Activated CD4-positive, alpha-beta T cell treated with anti-CD3 and anti-CD28 coated beads for 1 hour (primary cell): ENCODE measurements around the gene ALDH1L1.

ENCODE experiments used
- DNase-seq: peaks from one replicate; pipeline ENCODE4 v3.0.0-alpha.2; 2020

Gene ALDH1L1

GRCh38 chr3:126117786-126118185 lies 62.6 kb downstream of the ALDH1L1 start:
- DNase-seq = no peak

- DNase-seq = no peak
Observed at GRCh38 chr3:126117212-126117611, 63.2 kb downstream of the ALDH1L1 start.

GRCh38 chr3:126116526-126116925 lies 63.9 kb downstream of the ALDH1L1 start:
- no peak for DNase-seq

GRCh38 chr3:126114443-126115386 lies 65.7 kb downstream of the ALDH1L1 start:
- DNase-seq = no peak

- no peak for DNase-seq
Observed at GRCh38 chr3:126113733-126114442, 66.5 kb downstream of the ALDH1L1 start.

GRCh38 chr3:126113238-126113555 lies 67.2 kb downstream of the ALDH1L1 start:
- no peak for DNase-seq

GRCh38 chr3:126112531-126113237 lies 67.7 kb downstream of the ALDH1L1 start:
- DNase-seq = no peak

- no peak for DNase-seq
Observed at GRCh38 chr3:126111566-126112475, 68.6 kb downstream of the ALDH1L1 start.

- no peak for DNase-seq
Observed at GRCh38 chr3:126111126-126111551, 69.2 kb downstream of the ALDH1L1 start.

GRCh38 chr3:126110431-126111125 lies 69.8 kb downstream of the ALDH1L1 start:
- DNase-seq = no peak

GRCh38 chr3:126109880-126110235 lies 70.5 kb downstream of the ALDH1L1 start:
- no peak for DNase-seq

GRCh38 chr3:126109146-126109879 lies 71.1 kb downstream of the ALDH1L1 start:
- no peak for DNase-seq

- DNase-seq = no peak
Observed at GRCh38 chr3:126108676-126109050, 71.7 kb downstream of the ALDH1L1 start.

GRCh38 chr3:126107957-126108675 lies 72.3 kb downstream of the ALDH1L1 start:
- DNase-seq = no peak

- no peak for DNase-seq
Observed at GRCh38 chr3:126107203-126107939, 73.0 kb downstream of the ALDH1L1 start.

GRCh38 chr3:126106336-126107202 lies 73.8 kb downstream of the ALDH1L1 start:
- no peak for DNase-seq

GRCh38 chr3:126105691-126106187 lies 74.6 kb downstream of the ALDH1L1 start:
- no peak for DNase-seq
